Sigmoid colon (tissue), 7 donors: ENCODE data around the gene MYBPC1. TPM values are rescaled to one million over a fixed set of nuclear protein-coding genes. Genes with fewer than 3 reads are reported as not detected.

Source experiments
- DNase-seq: peaks from one replicate; pipeline ENCODE4 v3.0.0-alpha.2; 2019
- H3K27ac ChIP-seq, 4 donors: fragments of 200-600 bp; sonication (generic); one replicate each; pipeline ENCODE4 v1.5.1; 2016 to 2019; ENCODE audit warnings: mild to moderate bottlenecking in 1 of 4
- H3K27me3 ChIP-seq, 3 donors: fragments of 200-600 bp; sonication (generic); one replicate each; pipeline ENCODE4 v1.5.1; 2019; ENCODE audit warnings: mild to moderate bottlenecking in 1 of 3
- H3K36me3 ChIP-seq, 4 donors: fragments of 200-600 bp; sonication (generic); one replicate each; pipeline ENCODE4 v1.5.1; 2016 to 2019
- H3K4me1 ChIP-seq, 4 donors: fragments of 200-600 bp; sonication (generic); one replicate each; pipeline ENCODE4 v1.5.1; 2017 to 2019
- H3K4me3 ChIP-seq, 4 donors: fragments of 200-600 bp; sonication (generic); one replicate each; pipeline ENCODE4 v1.5.1; 2017 to 2019; ENCODE audit warnings: mild to moderate bottlenecking in 2 of 4, moderate library complexity in 1 of 4
- H3K9me3 ChIP-seq, 4 donors: fragments of 200-600 bp in 3 of 4; sonication (generic) in 3 of 4; one replicate each; pipeline versions ENCODE4 v1.5.1 to v1.6.1; 2013 to 2019
- EP300 ChIP-seq, 4 donors: sonication (generic); formaldehyde crosslinking; IDR thresholded peaks; one replicate each; pipeline ENCODE4 v1.6.1; 2017; ENCODE audit warnings: antibody characterized with exemption in 4 of 4
- POLR2A ChIP-seq, 2 donors: fragments of 450-650 bp; IDR thresholded peaks; one replicate each; pipeline ENCODE4 v1.6.1; 2016; ENCODE audit warnings: antibody characterized with exemption in 2 of 2, mild to moderate bottlenecking in 2 of 2, moderate library complexity in 2 of 2
- POLR2AphosphoS5 ChIP-seq, 4 donors: sonication (generic); formaldehyde crosslinking; IDR thresholded peaks; one replicate each; pipeline ENCODE4 v1.6.1; 2017; ENCODE audit warnings: antibody characterized with exemption in 4 of 4
- WGBS, 2 donors: extraction: QIAGEN DNeasy Blood & Tissue Kit; methylation state at CpG; one replicate each; pipeline ENCODE4 v1.1.7; 2013; 5-methylcytosine and 5-hydroxymethylcytosine counted together
- intact Hi-C: fragments of 100-400 bp; cut with DNase I; formaldehyde crosslinking; loops from one replicate; pipeline ENCODE4 v1.15.1; 2023
- polyA plus RNA-seq, 3 donors: library from polyadenylated mRNA; stranded (reverse); fragments of 200-250 nt; gene quantifications; one replicate each; pipeline ENCODE4 v1.2.3, GENCODE V29; 2013
- total RNA-seq, 4 donors: library from RNA; depleted of rRNA; stranded (reverse); fragments of >200 nt; gene quantifications; one replicate each; pipeline ENCODE4 v1.1.0, GENCODE V29; 2016
- TF ChIP-seq, protein P1 (sequence below), 4 experiments: fragments of 450-650 bp in 3 of 4; fragments of 200-600 bp in 1 of 4; IDR thresholded peaks; one replicate each; pipeline ENCODE4 v1.5.1; 2016 to 2019; ENCODE audit warnings: antibody characterized with exemption in 4 of 4, mild to moderate bottlenecking in 3 of 4, moderate library complexity in 2 of 4
- donor health status: healthy with polysubstance abuse.
- donor health status: Bipolar disorder and iron deficiency.
- donor health status: healthy.

MYBPC1 gene
- total and polyA plus RNA-seq, 7 donors: 0.16 to 18.6 (median 2.1) TPM

GRCh38 chr12:101714877-101715444 is 120.2 kb downstream of the MYBPC1 start:
- WGBS, 2 donors: 36 to 63% methylated on average over 3 of the region's 3 CpGs
- Histone ChIP-seq H3K27me3 (no peaks in the 10 kb centered on the region), H3K27ac (no peak overlapping the region), H3K4me1 (peaks cover 0 to 28% (median 21%) of the 10 kb centered on the region in 4 donors), H3K36me3 (peaks cover 0 to 11% (median 0%) of the 10 kb centered on the region in 4 donors), H3K9me3 (no peaks in the 10 kb centered on the region), H3K4me3 (no peak overlapping the region)
- intact Hi-C loops: no loop called here
- TF ChIP-seq EP300 (IDR thresholded peaks at IDR 0.05) (no peak), POLR2AphosphoS5 (IDR thresholded peaks at IDR 0.05) (no peak), POLR2A (IDR thresholded peaks at IDR 0.05) (no peak)
- TF ChIP-seq, protein P1, sequence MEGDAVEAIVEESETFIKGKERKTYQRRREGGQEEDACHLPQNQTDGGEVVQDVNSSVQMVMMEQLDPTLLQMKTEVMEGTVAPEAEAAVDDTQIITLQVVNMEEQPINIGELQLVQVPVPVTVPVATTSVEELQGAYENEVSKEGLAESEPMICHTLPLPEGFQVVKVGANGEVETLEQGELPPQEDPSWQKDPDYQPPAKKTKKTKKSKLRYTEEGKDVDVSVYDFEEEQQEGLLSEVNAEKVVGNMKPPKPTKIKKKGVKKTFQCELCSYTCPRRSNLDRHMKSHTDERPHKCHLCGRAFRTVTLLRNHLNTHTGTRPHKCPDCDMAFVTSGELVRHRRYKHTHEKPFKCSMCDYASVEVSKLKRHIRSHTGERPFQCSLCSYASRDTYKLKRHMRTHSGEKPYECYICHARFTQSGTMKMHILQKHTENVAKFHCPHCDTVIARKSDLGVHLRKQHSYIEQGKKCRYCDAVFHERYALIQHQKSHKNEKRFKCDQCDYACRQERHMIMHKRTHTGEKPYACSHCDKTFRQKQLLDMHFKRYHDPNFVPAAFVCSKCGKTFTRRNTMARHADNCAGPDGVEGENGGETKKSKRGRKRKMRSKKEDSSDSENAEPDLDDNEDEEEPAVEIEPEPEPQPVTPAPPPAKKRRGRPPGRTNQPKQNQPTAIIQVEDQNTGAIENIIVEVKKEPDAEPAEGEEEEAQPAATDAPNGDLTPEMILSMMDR (IDR thresholded peaks at IDR 0.05): no peak
- DNase-seq: no peak

GRCh38 chr12:101719566-101719965 is 124.8 kb downstream of the MYBPC1 start:
- no peak overlapping the region for H3K4me3 ChIP-seq
- H3K9me3 ChIP-seq: no peaks in the 10 kb centered on the region
- TF ChIP-seq POLR2AphosphoS5 (IDR thresholded peaks at IDR 0.05) (no peak), POLR2A (IDR thresholded peaks at IDR 0.05) (no peak), EP300 (IDR thresholded peaks at IDR 0.05) (no peak)
- TF ChIP-seq, protein P1 (IDR thresholded peaks at IDR 0.05): no peak
- H3K27ac ChIP-seq: no peak overlapping the region
- no peaks in the 10 kb centered on the region for H3K27me3 ChIP-seq
- intact Hi-C loops: no loop called here
- DNase-seq: no peak
- peaks cover 0 to 40% (median 7%) of the 10 kb centered on the region in 4 donors for H3K36me3 ChIP-seq
- peaks cover 0 to under 1% (median under 1%) of the 10 kb centered on the region in 4 donors for H3K4me1 ChIP-seq

DNA sequence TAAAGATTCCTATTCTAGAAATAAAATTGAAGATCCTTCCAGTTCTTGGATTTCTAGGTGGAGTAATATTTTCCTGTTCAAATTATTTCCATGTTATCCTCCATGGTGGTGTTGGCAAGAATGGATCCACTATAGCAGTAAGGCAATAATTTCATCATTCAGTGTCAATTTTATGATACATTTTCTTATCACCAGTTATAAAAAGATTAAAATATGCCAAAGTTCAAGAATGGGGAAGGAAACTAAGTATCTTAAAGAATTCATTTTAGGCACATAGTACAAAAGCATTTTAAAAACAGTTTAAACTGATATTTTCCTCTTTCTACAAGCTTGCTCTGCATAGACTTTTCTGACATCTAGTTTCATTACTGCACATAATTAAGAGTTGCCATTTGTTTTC is 125.3 kb downstream of the MYBPC1 start:
- no peaks in the 10 kb centered on the region for H3K9me3 ChIP-seq
- peaks cover 0 to 45% (median 10%) of the 10 kb centered on the region in 4 donors for H3K36me3 ChIP-seq
- H3K4me1 ChIP-seq: no peaks in the 10 kb centered on the region
- H3K27ac ChIP-seq: no peak overlapping the region
- TF ChIP-seq POLR2AphosphoS5 (IDR thresholded peaks at IDR 0.05) (no peak), POLR2A (IDR thresholded peaks at IDR 0.05) (no peak), EP300 (IDR thresholded peaks at IDR 0.05) (no peak)
- TF ChIP-seq, protein P1 (IDR thresholded peaks at IDR 0.05): no peak
- no peak for DNase-seq
- H3K4me3 ChIP-seq: no peak overlapping the region
- H3K27me3 ChIP-seq: no peaks in the 10 kb centered on the region
- intact Hi-C loops: no loop called here

DNA sequence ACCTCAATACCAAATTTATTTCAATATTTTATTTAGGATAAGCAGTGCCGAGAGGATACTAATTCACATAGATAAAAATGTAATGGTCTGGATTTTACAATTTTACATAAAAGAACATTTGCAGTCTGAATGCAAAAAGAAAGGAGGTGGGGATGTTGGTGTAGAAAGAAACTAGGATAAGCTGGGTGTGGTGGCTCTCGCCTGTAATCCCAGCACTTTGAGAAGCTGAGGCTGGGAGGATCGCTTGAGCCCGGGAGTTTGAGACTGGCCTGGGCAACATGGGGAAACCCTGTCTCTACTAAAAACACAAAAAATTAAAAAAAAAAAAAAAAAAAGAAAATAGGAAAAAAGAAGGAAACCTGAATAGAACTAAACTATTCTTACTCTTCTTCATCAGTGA is 127.6 kb downstream of the MYBPC1 start:
- intact Hi-C loops: no loop called here
- H3K36me3 ChIP-seq: peaks cover 0 to 64% (median 14%) of the 10 kb centered on the region in 4 donors
- TF ChIP-seq POLR2AphosphoS5 (IDR thresholded peaks at IDR 0.05): no peak
- no peak for TF ChIP-seq EP300 (IDR thresholded peaks at IDR 0.05)
- TF ChIP-seq, protein P1 (IDR thresholded peaks at IDR 0.05): no peak
- TF ChIP-seq POLR2A (IDR thresholded peaks at IDR 0.05): no peak
- 96 to 97% methylated on average over 4 of the region's 4 CpGs for WGBS, 2 donors
- H3K27ac ChIP-seq: no peak overlapping the region
- no peaks in the 10 kb centered on the region for H3K9me3 ChIP-seq
- H3K27me3 ChIP-seq: no peaks in the 10 kb centered on the region
- H3K4me1 ChIP-seq: no peaks in the 10 kb centered on the region
- no peak for DNase-seq
- no peak overlapping the region for H3K4me3 ChIP-seq

- Histone ChIP-seq H3K4me1 (no peaks in the 10 kb centered on the region), H3K36me3 (peaks cover 0 to 80% (median 8%) of the 10 kb centered on the region in 4 donors), H3K4me3 (no peak overlapping the region), H3K27ac (no peak overlapping the region), H3K27me3 (no peaks in the 10 kb centered on the region), H3K9me3 (no peaks in the 10 kb centered on the region)
- DNase-seq: no peak
- intact Hi-C loops: no loop called here
- TF ChIP-seq POLR2AphosphoS5 (IDR thresholded peaks at IDR 0.05) (no peak), POLR2A (IDR thresholded peaks at IDR 0.05) (no peak), EP300 (IDR thresholded peaks at IDR 0.05) (no peak)
- TF ChIP-seq, protein P1 (IDR thresholded peaks at IDR 0.05): no peak
These were observed 132.3 kb downstream of the MYBPC1 start for GRCh38 chr12:101727098-101727497.
